ENCODE data around the gene CDK5RAP2. TPM values are rescaled to one million over a fixed set of nuclear protein-coding genes. Genes with fewer than 3 reads are reported as not detected.

The CDK5RAP2 gene
- total RNA-seq, 1 experiment from 2014 or later: 56.4 TPM

GRCh38 chr9:120438111-120438510 lies 141.9 kb downstream of the CDK5RAP2 start:
- H3K23ac ChIP-seq (ENCODE audit: insufficient read length, low read depth, low read length): no peak overlapping the region
- no peaks in the 10 kb centered on the region for H3K9me3 Mint-ChIP-seq
- H3K79me1 ChIP-seq (ENCODE audit: insufficient read depth, low read depth, low read length, poor library complexity, severe bottlenecking): no peaks in the 10 kb centered on the region
- no peak overlapping the region for H4K5ac ChIP-seq (ENCODE audit: insufficient read length, low read depth, low read length)
- H3K4me2 ChIP-seq (ENCODE audit: insufficient read depth, insufficient read length, low read length): no peak overlapping the region
- H3K27me3 Mint-ChIP-seq (ENCODE audit: low read depth): no peaks in the 10 kb centered on the region
- no peak overlapping the region for H3T11ph ChIP-seq (ENCODE audit: low read length)
- H3K36me3 Mint-ChIP-seq (ENCODE audit: insufficient read depth in 1 of 3, low read depth in 3 of 3): peaks cover 21 to 63% (median 36%) of the 10 kb centered on the region in 3 experiments
- H4K8ac ChIP-seq (replicated peaks; ENCODE audit: insufficient read length, low read depth, low read length): no peak overlapping the region
- H2BK15ac ChIP-seq (ENCODE audit: low read depth, low read length): no peak overlapping the region
- no peak overlapping the region for H2AK5ac ChIP-seq (ENCODE audit: insufficient read length, low read length)
- H2AFZ ChIP-seq (ENCODE audit: low read length): no peak overlapping the region
- no peak overlapping the region for H3K14ac ChIP-seq (ENCODE audit: insufficient read depth, low read length)
- H3K18ac ChIP-seq (ENCODE audit: insufficient read length, low read depth, low read length): no peak overlapping the region
- no peaks in the 10 kb centered on the region for H3K27me3 ChIP-seq (ENCODE audit: insufficient read depth, low read length)
- H3K79me2 ChIP-seq (ENCODE audit: insufficient read depth, low read length): no peaks in the 10 kb centered on the region
- no peak overlapping the region for H4K91ac ChIP-seq (ENCODE audit: insufficient read length, low read depth, low read length)
- H2BK120ac ChIP-seq (ENCODE audit: low read depth, low read length, poor library complexity, severe bottlenecking): no peak overlapping the region
- H2BK5ac ChIP-seq (ENCODE audit: insufficient read length, low read length): no peak overlapping the region
- H2BK12ac ChIP-seq (ENCODE audit: insufficient read length, low read depth, low read length): no peak overlapping the region
- H3K9me3 ChIP-seq (ENCODE audit: control insufficient read depth, low read depth, low read length): no peaks in the 10 kb centered on the region
- H3K27ac ChIP-seq (ENCODE audit: insufficient read length, low read depth, low read length): no peak overlapping the region
- H3K4ac ChIP-seq (ENCODE audit: low read depth, low read length): no peak overlapping the region
- H3K23me2 ChIP-seq (ENCODE audit: insufficient read length, low read depth, low read length, poor library complexity, severe bottlenecking): no peaks in the 10 kb centered on the region
- no peak overlapping the region; a peak in 1 of 7 replicates for H3K27ac Mint-ChIP-seq
- H3K4me3 Mint-ChIP-seq: no peak overlapping the region
- H3K9ac ChIP-seq (ENCODE audit: extremely low read depth, insufficient read length, low read length): no peak overlapping the region
- no peak overlapping the region for H2BK20ac ChIP-seq (ENCODE audit: low read depth, low read length, poor library complexity, severe bottlenecking)
- peaks cover 0 to 5% of the 10 kb centered on the region in 2 experiments; a peak in 1 of 4 replicates for H3K4me1 Mint-ChIP-seq
- no peak for TF ChIP-seq CTCF (conservative IDR thresholded peaks at IDR 0.05)
- no peak overlapping the region for H3K56ac ChIP-seq (ENCODE audit: insufficient read length, low read depth, low read length)
- WGBS (ENCODE audit: extremely low coverage, insufficient read length, low lambda C conversion rate): no CpG with 5 or more reads among the region's 2 CpGs
- no peaks in the 10 kb centered on the region for H3K4me1 ChIP-seq (ENCODE audit: insufficient read depth, low read length)
- no peaks in the 10 kb centered on the region for H4K20me1 ChIP-seq (ENCODE audit: control insufficient read depth, insufficient read depth, insufficient read length)
- no peak for DNase-seq

Measured in H9 (cell line).